Measurements from ENCODE around the gene HOXC6.

DNA sequence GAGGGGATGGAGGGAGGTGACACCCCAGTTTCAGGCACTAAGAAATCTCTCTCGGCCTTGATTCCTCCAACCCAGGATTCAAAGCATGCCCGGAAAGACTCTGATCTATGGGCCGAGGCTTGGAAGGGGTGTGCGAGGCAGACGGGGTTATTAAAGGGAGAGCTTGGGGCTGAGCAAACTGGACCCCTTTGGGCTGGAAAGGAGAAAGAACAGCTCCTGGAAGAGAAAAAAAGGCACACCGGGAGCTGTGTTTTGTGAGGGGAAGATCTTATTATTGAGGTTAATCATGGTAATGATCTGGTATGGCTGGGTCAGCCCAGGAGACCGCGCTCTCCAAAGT, 19.7 kb downstream of the HOXC6 start:
- no peak for TF ChIP-seq POLR2A (IDR thresholded peaks at IDR 0.05)
- TF ChIP-seq, protein P1, sequence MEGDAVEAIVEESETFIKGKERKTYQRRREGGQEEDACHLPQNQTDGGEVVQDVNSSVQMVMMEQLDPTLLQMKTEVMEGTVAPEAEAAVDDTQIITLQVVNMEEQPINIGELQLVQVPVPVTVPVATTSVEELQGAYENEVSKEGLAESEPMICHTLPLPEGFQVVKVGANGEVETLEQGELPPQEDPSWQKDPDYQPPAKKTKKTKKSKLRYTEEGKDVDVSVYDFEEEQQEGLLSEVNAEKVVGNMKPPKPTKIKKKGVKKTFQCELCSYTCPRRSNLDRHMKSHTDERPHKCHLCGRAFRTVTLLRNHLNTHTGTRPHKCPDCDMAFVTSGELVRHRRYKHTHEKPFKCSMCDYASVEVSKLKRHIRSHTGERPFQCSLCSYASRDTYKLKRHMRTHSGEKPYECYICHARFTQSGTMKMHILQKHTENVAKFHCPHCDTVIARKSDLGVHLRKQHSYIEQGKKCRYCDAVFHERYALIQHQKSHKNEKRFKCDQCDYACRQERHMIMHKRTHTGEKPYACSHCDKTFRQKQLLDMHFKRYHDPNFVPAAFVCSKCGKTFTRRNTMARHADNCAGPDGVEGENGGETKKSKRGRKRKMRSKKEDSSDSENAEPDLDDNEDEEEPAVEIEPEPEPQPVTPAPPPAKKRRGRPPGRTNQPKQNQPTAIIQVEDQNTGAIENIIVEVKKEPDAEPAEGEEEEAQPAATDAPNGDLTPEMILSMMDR (IDR thresholded peaks at IDR 0.05), result no peak

Measured in esophagus squamous epithelium (tissue), 4 donors.